Ovary (tissue), 9 donors: Measurements from ENCODE around the gene C1QTNF4. TPM values are rescaled to one million over a fixed set of nuclear protein-coding genes. Genes with fewer than 3 reads are reported as not detected.

Experiments used
- DNase-seq, 5 donors: peaks; one replicate each; pipeline ENCODE4 v3.0.0-alpha.2; 2019 to 2020
- H3K27ac ChIP-seq, 2 donors: fragments of 200-600 bp; one replicate each; pipeline versions ENCODE4 v1.5.1 to v1.8.0; 2019 to 2022
- H3K27me3 ChIP-seq: fragments of 200-600 bp; one replicate; pipeline ENCODE4 v1.8.0; 2022
- H3K36me3 ChIP-seq: fragments of 200-600 bp; sonication (generic); one replicate; pipeline ENCODE4 v1.5.1; 2019
- H3K4me1 ChIP-seq: one replicate; pipeline ENCODE4 v1.8.1; 2013; ENCODE audit warnings: mild to moderate bottlenecking, moderate library complexity; ENCODE audit not compliant: insufficient read depth
- H3K4me3 ChIP-seq: fragments of 200-600 bp; sonication (generic); one replicate; pipeline ENCODE4 v1.5.1; 2017
- H3K9me3 ChIP-seq, 2 donors: fragments of 200-600 bp in 1 of 2; sonication (generic) in 1 of 2; one replicate each; pipeline versions ENCODE4 v1.5.1 to v1.8.1; 2013 to 2019; ENCODE audit warnings: mild to moderate bottlenecking in 1 of 2, moderate library complexity in 1 of 2
- EP300 ChIP-seq: sonication (generic); formaldehyde crosslinking; IDR thresholded peaks from one replicate; pipeline ENCODE4 v1.6.1; 2017; ENCODE audit warnings: antibody characterized with exemption
- POLR2A ChIP-seq: fragments of 450-650 bp; IDR thresholded peaks from one replicate; pipeline ENCODE4 v1.6.1; 2017; ENCODE audit warnings: antibody characterized with exemption, mild to moderate bottlenecking, moderate library complexity
- WGBS, 3 donors: extraction: QIAGEN DNeasy Blood & Tissue Kit in 1 of 3; methylation state at CpG; one replicate each; pipeline versions ENCODE4 v1.1.5 to v1.1.7; 2013 to 2017; 5-methylcytosine and 5-hydroxymethylcytosine counted together
- intact Hi-C, 4 donors: fragments of 100-400 bp; cut with DNase I; formaldehyde crosslinking; loops; one replicate each; pipeline versions ENCODE4 v1.11.0 to v1.15.1; 2022 to 2023
- polyA plus RNA-seq, 2 donors: library from polyadenylated mRNA; stranded (reverse); fragments of 200-250 nt in 1 of 2; fragments of 350-450 nt in 1 of 2; fragmentation: Illumina TruSeq in 1 of 2; extraction: RNeasy Lipid Tissue Mini Kit (QIAGEN cat#74804) in 1 of 2; gene quantifications; one replicate each; pipeline ENCODE4 v1.2.3, GENCODE V29; 2013 to 2014
- total RNA-seq, 7 donors: library from RNA; depleted of rRNA in 2 of 7; stranded (reverse); fragments of >200 nt in 2 of 7; fragmentation: NEBNext Ultra II Directional in 3 of 7; extraction: Animal tissue kit (Norgen Biotek cat#: 25700) in 3 of 7; gene quantifications; one replicate each; pipeline versions ENCODE4 v1.1.0 to v1.2.4, GENCODE V29; 2016 to 2023
- TF ChIP-seq, protein P1 (sequence below), 3 donors: fragments of 450-650 bp in 2 of 3; fragments of 200-600 bp in 1 of 3; IDR thresholded peaks; one replicate each; pipeline versions ENCODE4 v1.5.1 to v1.8.0; 2016 to 2022; ENCODE audit warnings: antibody characterized with exemption in 3 of 3, mild to moderate bottlenecking in 1 of 3
- donor health status: DM: no; HTN: no; CAD: no; lungs with moderate emphysema.
- donor health status: DM: no; HTN: no; CAD: no.
- donor health status: Bipolar disorder and iron deficiency.
- donor health status: DM: yes; HTN: yes; CAD: no.
- donor health status: DM: no; HTN: no; CAD: no.
- donor health status: DM: yes; HTN: yes; CAD: no.

C1QTNF4 gene
- total and polyA plus RNA-seq, 9 donors: 9.1 to 29.6 (median 15.4) TPM; not detected in 1

DNA sequence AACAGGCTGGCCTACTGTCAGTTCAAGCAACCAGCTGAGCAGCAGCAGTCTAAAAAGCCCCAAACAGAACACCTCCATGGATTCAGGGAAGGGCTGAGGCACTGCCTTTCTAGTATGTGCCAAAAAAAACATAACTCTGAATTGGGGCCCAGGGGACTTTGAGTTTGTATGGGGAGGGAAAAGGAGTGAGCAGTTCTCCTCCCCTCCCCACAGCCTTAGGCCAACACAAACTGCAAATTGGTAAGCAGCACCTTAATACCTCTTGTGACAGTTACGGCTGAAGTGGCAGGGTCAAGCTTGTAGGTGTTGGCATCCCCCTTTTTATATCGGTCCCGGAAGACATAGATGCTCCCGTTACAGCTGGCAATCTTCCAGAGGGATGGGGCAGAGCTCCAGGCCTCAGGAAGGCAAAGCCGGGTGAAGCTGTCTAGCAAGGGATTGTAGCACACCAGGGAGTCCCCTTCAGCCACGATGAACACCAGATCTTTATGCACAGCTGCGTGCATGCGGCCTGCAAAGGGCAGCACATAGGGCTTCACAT is 21.4 kb downstream of the C1QTNF4 start:
- Histone ChIP-seq H3K36me3 (no peaks in the 10 kb centered on the region), H3K27ac (no peak overlapping the region)
- DNase-seq: peak in 1 of 5 donors; percentile 36

DNA sequence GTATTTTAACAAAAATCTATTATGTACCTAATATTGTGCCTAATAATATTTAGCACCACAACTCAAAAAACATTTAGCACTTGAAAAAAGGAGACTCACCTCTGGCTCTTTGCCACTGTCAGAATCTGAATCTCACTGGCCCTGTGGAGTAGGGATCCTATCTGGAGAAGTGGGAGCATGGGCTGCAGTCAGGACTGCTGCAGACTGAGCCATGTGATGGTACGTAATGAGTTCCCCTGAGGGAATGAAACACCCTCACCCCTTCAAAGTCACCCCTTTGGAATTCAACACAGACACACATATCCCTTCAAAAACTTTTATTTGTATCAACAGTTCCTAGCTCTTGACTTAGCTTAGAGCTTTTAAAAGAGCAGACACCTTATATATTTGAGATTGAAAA is 22.3 kb downstream of the C1QTNF4 start:
- 67 to 77% (median 72%) methylated on average over 1 of the region's 1 CpG for WGBS, 3 donors
- Histone ChIP-seq H3K36me3 (no peaks in the 10 kb centered on the region), H3K4me1 (no peaks in the 10 kb centered on the region), H3K27ac (no peak overlapping the region), H3K4me3 (no peak overlapping the region), H3K9me3 (no peaks in the 10 kb centered on the region), H3K27me3 (no peaks in the 10 kb centered on the region)
- TF ChIP-seq EP300 (no peak), POLR2A (no peak)
- TF ChIP-seq, protein P1, sequence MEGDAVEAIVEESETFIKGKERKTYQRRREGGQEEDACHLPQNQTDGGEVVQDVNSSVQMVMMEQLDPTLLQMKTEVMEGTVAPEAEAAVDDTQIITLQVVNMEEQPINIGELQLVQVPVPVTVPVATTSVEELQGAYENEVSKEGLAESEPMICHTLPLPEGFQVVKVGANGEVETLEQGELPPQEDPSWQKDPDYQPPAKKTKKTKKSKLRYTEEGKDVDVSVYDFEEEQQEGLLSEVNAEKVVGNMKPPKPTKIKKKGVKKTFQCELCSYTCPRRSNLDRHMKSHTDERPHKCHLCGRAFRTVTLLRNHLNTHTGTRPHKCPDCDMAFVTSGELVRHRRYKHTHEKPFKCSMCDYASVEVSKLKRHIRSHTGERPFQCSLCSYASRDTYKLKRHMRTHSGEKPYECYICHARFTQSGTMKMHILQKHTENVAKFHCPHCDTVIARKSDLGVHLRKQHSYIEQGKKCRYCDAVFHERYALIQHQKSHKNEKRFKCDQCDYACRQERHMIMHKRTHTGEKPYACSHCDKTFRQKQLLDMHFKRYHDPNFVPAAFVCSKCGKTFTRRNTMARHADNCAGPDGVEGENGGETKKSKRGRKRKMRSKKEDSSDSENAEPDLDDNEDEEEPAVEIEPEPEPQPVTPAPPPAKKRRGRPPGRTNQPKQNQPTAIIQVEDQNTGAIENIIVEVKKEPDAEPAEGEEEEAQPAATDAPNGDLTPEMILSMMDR (IDR thresholded peaks at IDR 0.05): no peak
- intact Hi-C loops: no loop called here
- DNase-seq: no peak

More for the DNA sequence above, 21.4 kb downstream of the C1QTNF4 start:
- WGBS, 3 donors: 34 to 42% (median 36%) methylated on average over 8 of the region's 8 CpGs
- no peak overlapping the region for H3K4me3 ChIP-seq
- intact Hi-C loops: no loop called here
- peaks cover 1% of the 10 kb centered on the region for H3K4me1 ChIP-seq
- no peaks in the 10 kb centered on the region for H3K27me3 ChIP-seq
- TF ChIP-seq EP300 (no peak), POLR2A (no peak)
- TF ChIP-seq, protein P1 (IDR thresholded peaks at IDR 0.05): no peak
- no peaks in the 10 kb centered on the region for H3K9me3 ChIP-seq

DNA sequence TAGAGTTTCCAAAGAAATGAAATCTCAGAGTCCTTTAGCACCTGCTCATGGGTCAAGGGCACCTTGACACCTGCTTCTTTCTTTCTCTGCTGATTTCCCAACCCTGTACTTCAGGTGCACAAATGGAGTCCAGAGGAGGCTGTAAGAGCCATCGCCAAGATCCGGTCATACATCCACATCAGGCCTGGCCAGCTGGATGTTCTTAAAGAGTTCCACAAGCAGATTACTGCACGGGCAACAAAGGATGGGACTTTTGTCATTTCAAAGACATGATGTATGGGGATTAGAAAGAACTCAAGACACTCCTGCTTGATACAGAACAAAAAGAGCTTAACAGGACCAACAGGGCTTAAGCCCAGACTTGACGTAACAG is 22.9 kb downstream of the C1QTNF4 start:
- DNase-seq: no peak
- intact Hi-C loops: no loop called here
- no peak overlapping the region for H3K4me3 ChIP-seq
- no peak for TF ChIP-seq POLR2A
- H3K36me3 ChIP-seq: no peaks in the 10 kb centered on the region
- H3K4me1 ChIP-seq: no peaks in the 10 kb centered on the region
- no peaks in the 10 kb centered on the region for H3K9me3 ChIP-seq
- WGBS, 3 donors: 71 to 73% (median 73%) methylated on average over 4 of the region's 4 CpGs
- H3K27me3 ChIP-seq: no peaks in the 10 kb centered on the region
- H3K27ac ChIP-seq: no peak overlapping the region

DNA sequence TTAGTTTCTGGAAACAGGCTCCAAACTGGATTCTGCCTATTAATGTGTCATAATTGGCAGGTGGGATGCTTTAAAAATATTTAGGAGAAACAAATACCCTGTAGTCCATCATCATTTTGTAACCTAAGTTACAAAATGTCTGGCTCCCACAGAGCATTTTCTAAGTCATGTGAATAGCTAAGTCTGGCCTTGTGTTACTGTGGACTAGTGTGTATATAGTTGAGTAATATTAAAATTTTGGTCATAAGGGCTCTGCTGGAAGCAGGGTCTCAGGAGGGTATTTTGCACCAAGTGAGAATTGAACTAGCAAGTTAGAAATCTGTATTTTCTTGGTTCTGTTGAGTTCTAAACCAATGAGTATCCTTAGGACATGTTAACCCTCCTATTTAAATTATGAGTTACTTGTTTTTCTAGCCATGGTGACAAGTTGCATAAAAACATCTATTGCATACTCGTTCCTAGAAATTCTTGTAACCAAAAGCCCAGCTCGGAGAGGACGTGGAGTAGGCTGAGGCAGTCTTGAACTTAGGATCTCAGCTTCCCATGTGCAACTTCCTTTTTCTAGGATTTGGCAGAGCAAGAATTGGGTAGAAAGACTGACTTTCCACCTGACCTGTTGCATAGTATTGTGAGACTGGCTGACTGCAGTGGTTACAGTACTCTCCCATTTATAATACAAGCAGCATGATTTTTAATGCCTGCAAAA is 23.4 kb downstream of the C1QTNF4 start:
- no peak overlapping the region for H3K27ac ChIP-seq
- no peak for DNase-seq
- intact Hi-C loops: no loop called here
- TF ChIP-seq POLR2A (no peak), EP300 (no peak)
- WGBS, 3 donors: 78 to 84% (median 79%) methylated on average over 3 of the region's 3 CpGs
- H3K27me3 ChIP-seq: no peaks in the 10 kb centered on the region
- H3K4me1 ChIP-seq: peaks cover 4% of the 10 kb centered on the region
- no peaks in the 10 kb centered on the region for H3K9me3 ChIP-seq
- no peak overlapping the region for H3K4me3 ChIP-seq
- no peaks in the 10 kb centered on the region for H3K36me3 ChIP-seq

DNA sequence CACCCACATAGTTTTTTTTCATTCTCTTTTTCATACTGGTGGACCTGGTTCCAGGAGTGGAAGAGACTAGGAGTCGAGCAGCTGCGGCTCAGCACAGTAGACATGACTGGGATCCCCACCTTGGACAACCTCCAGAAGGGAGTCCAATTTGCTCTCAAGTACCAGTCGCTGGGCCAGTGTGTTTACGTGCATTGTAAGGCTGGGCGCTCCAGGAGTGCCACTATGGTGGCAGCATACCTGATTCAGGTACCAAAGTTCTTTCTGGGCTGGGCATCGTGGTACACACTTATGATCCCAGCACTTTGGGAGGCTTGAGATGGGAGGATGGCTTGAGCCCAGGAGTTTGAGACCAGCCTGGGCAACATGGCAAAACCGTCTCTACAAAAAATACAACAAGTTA is 24.6 kb downstream of the C1QTNF4 start:
- DNase-seq: peak in 1 of 5 donors; percentile 19
- intact Hi-C loops: no loop called here

More for the DNA sequence above, 24.6 kb downstream of the C1QTNF4 start:
- H3K27ac ChIP-seq: no peak overlapping the region
- H3K36me3 ChIP-seq: no peaks in the 10 kb centered on the region
- H3K4me3 ChIP-seq: no peak overlapping the region
- H3K27me3 ChIP-seq: no peaks in the 10 kb centered on the region
- 92 to 97% (median 95%) methylated on average over 7 of the region's 7 CpGs for WGBS, 3 donors
- no peaks in the 10 kb centered on the region for H3K9me3 ChIP-seq
- TF ChIP-seq POLR2A: no peak
- no peak for TF ChIP-seq EP300
- TF ChIP-seq, protein P1 (IDR thresholded peaks at IDR 0.05): no peak
- H3K4me1 ChIP-seq: peaks cover 8% of the 10 kb centered on the region
